ENCODE data around the gene PXMP4. TPM values are rescaled to one million over a fixed set of nuclear protein-coding genes. Genes with fewer than 3 reads are reported as not detected.

The PXMP4 gene
- total and polyA plus RNA-seq, 5 donors from 2014 or later, result 5.3 to 14.5 (median 11.4) TPM

Other genes with a start within 250 kb of the PXMP4 start
- 31.0 TPM for gene CBFA2T2, start 230.2 kb downstream of the PXMP4 start, total RNA-seq
- gene CBFA2T2, start 230.2 kb downstream of the PXMP4 start, polyA plus RNA-seq, result 10 to 100 TPM; 11.8 to 14.8 (median 13.2) TPM
- not detected for gene C20orf144, start 58.0 kb downstream of the PXMP4 start, total RNA-seq
- under 1 TPM in 1 of 4 donors, not detected in 3; 0.41 TPM for gene C20orf144, start 58.0 kb downstream of the PXMP4 start, polyA plus RNA-seq
- gene ACTL10, start 53.4 kb downstream of the PXMP4 start, total RNA-seq, result 2.0 TPM
- 10 to 100 TPM in 1 of 4 donors, 1 to 10 TPM in 3; 7.1 to 11.6 (median 8.6) TPM for gene ACTL10, start 53.4 kb downstream of the PXMP4 start, polyA plus RNA-seq
- 15.6 TPM for gene NECAB3, start 45.9 kb downstream of the PXMP4 start, total RNA-seq
- gene NECAB3, start 45.9 kb downstream of the PXMP4 start, polyA plus RNA-seq, result 1 to 10 TPM; 3.0 to 6.3 (median 3.6) TPM
- gene E2F1, start 33.9 kb downstream of the PXMP4 start, total RNA-seq, result 3.1 TPM
- gene E2F1, start 33.9 kb downstream of the PXMP4 start, polyA plus RNA-seq, result 1 to 10 TPM in 1 of 4 donors, under 1 TPM in 3; 0.48 to 2.4 (median 0.85) TPM
- 4.6 TPM for gene ZNF341, start 11.7 kb upstream of the PXMP4 start, total RNA-seq
- gene ZNF341, start 11.7 kb upstream of the PXMP4 start, polyA plus RNA-seq, result 1 to 10 TPM in 3 of 4 donors, under 1 TPM in 1; 0.89 to 2.0 (median 1.2) TPM
- gene CHMP4B, start 91.0 kb upstream of the PXMP4 start, total RNA-seq, result 49.0 TPM
- 1 to 10 TPM; 3.1 to 6.0 (median 4.2) TPM for gene CHMP4B, start 91.0 kb upstream of the PXMP4 start, polyA plus RNA-seq